ENCODE measurements around the gene SALL2. TPM values are rescaled to one million over a fixed set of nuclear protein-coding genes. Genes with fewer than 3 reads are reported as not detected.

Gene SALL2
- total RNA-seq (2022) (10.9 and 11.0 TPM in 2 replicates), Bru-seq, nascent RNA (percentile 40 among the genes with signal in this experiment), BruChase-seq, experiment 1, labeled RNA remaining after a 2-hour chase (percentile 59 among the genes with signal in this experiment), BruChase-seq, experiment 2, labeled RNA remaining after a 6-hour chase (percentile 44 among the genes with signal in this experiment)
- long read RNA-seq, partial matches to known transcripts: 0 of 10 reads
- long read RNA-seq, other reads (novel, unspliced or antisense): 10 of 10 reads

DNA sequence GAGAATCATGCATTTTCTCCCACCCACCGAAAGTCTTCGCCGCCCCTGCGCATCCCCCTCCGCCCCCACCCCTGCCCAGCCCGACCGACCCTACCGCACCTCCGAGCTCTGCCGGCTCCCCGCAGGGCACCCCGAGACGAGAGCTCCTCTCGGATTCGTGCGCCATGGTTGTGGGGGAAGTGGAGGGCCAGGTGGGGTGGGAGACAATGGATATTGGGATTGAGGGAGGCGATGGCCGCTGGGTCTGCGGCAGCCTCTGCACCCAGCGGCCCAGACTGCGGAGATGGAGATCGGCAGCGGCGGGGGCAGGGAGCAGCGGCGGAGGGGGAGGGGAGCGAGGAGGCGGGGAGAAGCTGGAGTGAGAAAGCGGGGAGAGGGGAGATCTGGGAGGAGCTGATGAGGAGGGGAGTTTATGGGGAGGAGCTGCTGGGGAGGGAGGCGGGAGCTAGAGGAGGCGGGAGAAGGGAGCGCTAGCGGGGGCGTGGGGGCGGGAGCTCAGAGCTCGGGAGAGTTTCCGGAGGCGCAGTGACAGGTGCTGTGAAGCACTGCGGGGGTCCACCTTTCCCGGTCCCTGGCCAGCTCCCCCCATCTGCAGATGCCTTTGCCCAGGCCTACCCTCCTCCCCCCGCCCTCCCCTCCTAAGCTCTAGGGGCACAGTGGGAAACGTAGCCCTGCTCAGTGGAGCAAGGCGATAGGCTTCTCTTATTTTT, at the start of gene SALL2:
TSS of gene SALL2 (minus strand) at position 385 of the 710 bp plus-strand sequence. CDS start at position 166, 219 bp downstream.
- no TSS peak for BruUV-seq (replicated peaks)
- CTCF ChIA-PET: interaction anchor here (0.5 to 1.5 kb wide), 7 partner anchors 12 to 70 kb away, joined by 3 to 12 read pairs (median 4); partner anchors contain the start of genes CHD8 and METTL3
- Histone ChIP-seq H3K4me1 (peaks cover 9% of the 10 kb centered on the region), H3K9me3 (no peaks in the 10 kb centered on the region), H3K4me3 (ENCODE audit: low read depth, low read length) (peak within 1 kb of the TSS; percentile 79), H3K27me3 (replicated peaks; ENCODE audit: control insufficient read depth, insufficient read depth, low read length) (no peaks in the 10 kb centered on the region), H3K36me3 (ENCODE audit: control insufficient read depth, insufficient read depth, low read length) (no peaks in the 10 kb centered on the region)
- Mint-ChIP-seq H3K4me3 (ENCODE audit: unreplicated experiment) (peak within 1 kb of the TSS; percentile 74), H3K9me3 (ENCODE audit: unreplicated experiment) (no peaks in the 10 kb centered on the region), H3K27ac (ENCODE audit: unreplicated experiment) (peak within 1 kb of the TSS; percentile 72), H3K36me3 (ENCODE audit: insufficient read depth, unreplicated experiment) (no peaks in the 10 kb centered on the region), H3K4me1 (ENCODE audit: low read depth, unreplicated experiment) (peaks cover 13% of the 10 kb centered on the region), H3K27me3 (ENCODE audit: insufficient read depth, unreplicated experiment) (no peaks in the 10 kb centered on the region)
- TF ChIP-seq, protein P1, sequence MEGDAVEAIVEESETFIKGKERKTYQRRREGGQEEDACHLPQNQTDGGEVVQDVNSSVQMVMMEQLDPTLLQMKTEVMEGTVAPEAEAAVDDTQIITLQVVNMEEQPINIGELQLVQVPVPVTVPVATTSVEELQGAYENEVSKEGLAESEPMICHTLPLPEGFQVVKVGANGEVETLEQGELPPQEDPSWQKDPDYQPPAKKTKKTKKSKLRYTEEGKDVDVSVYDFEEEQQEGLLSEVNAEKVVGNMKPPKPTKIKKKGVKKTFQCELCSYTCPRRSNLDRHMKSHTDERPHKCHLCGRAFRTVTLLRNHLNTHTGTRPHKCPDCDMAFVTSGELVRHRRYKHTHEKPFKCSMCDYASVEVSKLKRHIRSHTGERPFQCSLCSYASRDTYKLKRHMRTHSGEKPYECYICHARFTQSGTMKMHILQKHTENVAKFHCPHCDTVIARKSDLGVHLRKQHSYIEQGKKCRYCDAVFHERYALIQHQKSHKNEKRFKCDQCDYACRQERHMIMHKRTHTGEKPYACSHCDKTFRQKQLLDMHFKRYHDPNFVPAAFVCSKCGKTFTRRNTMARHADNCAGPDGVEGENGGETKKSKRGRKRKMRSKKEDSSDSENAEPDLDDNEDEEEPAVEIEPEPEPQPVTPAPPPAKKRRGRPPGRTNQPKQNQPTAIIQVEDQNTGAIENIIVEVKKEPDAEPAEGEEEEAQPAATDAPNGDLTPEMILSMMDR (IDR thresholded peaks at IDR 0.05; ENCODE audit: insufficient read depth in 1 of 2, low read depth in 1 of 2, low read length in 1 of 2, severe bottlenecking in 1 of 2, unreplicated experiment in 1 of 2): no peak
- intact Hi-C loops (cut with micrococcal nuclease; ENCODE audit: unreplicated experiment): loop anchor here (1.0 to 2.0 kb wide), 3 partner anchors 8 to 31 kb away; partner anchors contain the start of gene METTL3
- POLR2A ChIA-PET: interaction anchor here (0.5 to 1.6 kb wide), 12 partner anchors 12 to 89 kb away, joined by 3 to 29 read pairs (median 5); partner anchors contain the start of genes CHD8, METTL3, RAB2B and TOX4
- DNase-seq: peak; percentile 79 to 89

- ChIA-PET POLR2A (no interaction called here), CTCF (no interaction called here)
- no peak for DNase-seq
- no peak overlapping the region for H3K27ac Mint-ChIP-seq (ENCODE audit: unreplicated experiment)
- no TSS peak for BruUV-seq (replicated peaks)
- H3K27me3 Mint-ChIP-seq (ENCODE audit: insufficient read depth, unreplicated experiment): peaks cover 9% of the 10 kb centered on the region
- no peaks in the 10 kb centered on the region for H3K36me3 Mint-ChIP-seq (ENCODE audit: insufficient read depth, unreplicated experiment)
- H3K4me1 ChIP-seq: no peaks in the 10 kb centered on the region
- no peak overlapping the region for H3K4me3 Mint-ChIP-seq (ENCODE audit: unreplicated experiment)
- no peak overlapping the region for H3K4me3 ChIP-seq (ENCODE audit: low read depth, low read length)
- H3K27me3 ChIP-seq (replicated peaks; ENCODE audit: control insufficient read depth, insufficient read depth, low read length): no peaks in the 10 kb centered on the region
- TF ChIP-seq, protein P1 (IDR thresholded peaks at IDR 0.05; ENCODE audit: insufficient read depth in 1 of 2, low read depth in 1 of 2, low read length in 1 of 2, severe bottlenecking in 1 of 2, unreplicated experiment in 1 of 2): no peak
- no peaks in the 10 kb centered on the region for H3K9me3 Mint-ChIP-seq (ENCODE audit: unreplicated experiment)
- no peaks in the 10 kb centered on the region for H3K36me3 ChIP-seq (ENCODE audit: control insufficient read depth, insufficient read depth, low read length)
- no peaks in the 10 kb centered on the region for H3K4me1 Mint-ChIP-seq (ENCODE audit: low read depth, unreplicated experiment)
- 0 out of 2 replicates have a peak, but pooled peaks cover 5% of the 10 kb centered on the region for H3K9me3 ChIP-seq
- intact Hi-C loops (cut with micrococcal nuclease; ENCODE audit: unreplicated experiment): no loop called here
Observed at GRCh38 chr14:21575661-21576060, 49.5 kb upstream of the SALL2 start.

GRCh38 chr14:21572604-21573003, 46.5 kb upstream of the SALL2 start:
- no peak overlapping the region for H3K4me3 ChIP-seq (ENCODE audit: low read depth, low read length)
- Mint-ChIP-seq H3K27ac (ENCODE audit: unreplicated experiment) (no peak overlapping the region), H3K4me1 (ENCODE audit: low read depth, unreplicated experiment) (no peaks in the 10 kb centered on the region), H3K9me3 (ENCODE audit: unreplicated experiment) (no peaks in the 10 kb centered on the region), H3K27me3 (ENCODE audit: insufficient read depth, unreplicated experiment) (peaks cover 2% of the 10 kb centered on the region), H3K36me3 (ENCODE audit: insufficient read depth, unreplicated experiment) (peaks cover 3% of the 10 kb centered on the region), H3K4me3 (ENCODE audit: unreplicated experiment) (no peak overlapping the region)
- TF ChIP-seq, protein P1 (IDR thresholded peaks at IDR 0.05; ENCODE audit: insufficient read depth in 1 of 2, low read depth in 1 of 2, low read length in 1 of 2, severe bottlenecking in 1 of 2, unreplicated experiment in 1 of 2): no peak
- no peaks in the 10 kb centered on the region for H3K27me3 ChIP-seq (replicated peaks; ENCODE audit: control insufficient read depth, insufficient read depth, low read length)
- no peak for DNase-seq
- H3K9me3 ChIP-seq: 0 out of 2 replicates have a peak, but pooled peaks cover 5% of the 10 kb centered on the region
- H3K36me3 ChIP-seq (ENCODE audit: control insufficient read depth, insufficient read depth, low read length): no peaks in the 10 kb centered on the region
- intact Hi-C loops (cut with micrococcal nuclease; ENCODE audit: unreplicated experiment): no loop called here
- ChIA-PET POLR2A (no interaction called here), CTCF (no interaction called here)
- BruUV-seq (replicated peaks): no TSS peak
- no peaks in the 10 kb centered on the region for H3K4me1 ChIP-seq
